Measurements from ENCODE around the gene KIZ.

GRCh38 chr20:21209668-21210067 is 83.8 kb downstream of the KIZ start:
- no peak for TF ChIP-seq CTCF (IDR thresholded peaks at IDR 0.05)
- TF ChIP-seq POLR2A (IDR thresholded peaks at IDR 0.05) = no peak

Data from heart left ventricle (tissue), 13 donors.